ENCODE results near the gene NEAT1. TPM values are rescaled to one million over a fixed set of nuclear protein-coding genes. Genes with fewer than 3 reads are reported as not detected.
"Not testable (repeated sequence)": the region's sequence is repeated elsewhere in the genome, so short reads cannot be mapped to it uniquely, and the experiment has no call there.

NEAT1 gene
- total RNA-seq, 1 experiment from 2014 or later: 74.7 TPM

GRCh38 chr11:65410936-65411680, 11.5 kb upstream of the NEAT1 start:
- Histone ChIP-seq H3K4me1 (ENCODE audit: low read length) (peaks cover 30% of the 10 kb centered on the region), H3K79me2 (ENCODE audit: low read length) (no peaks in the 10 kb centered on the region), H4K20me1 (ENCODE audit: insufficient read depth, low read depth, low read length) (no peaks in the 10 kb centered on the region), H3K4me2 (ENCODE audit: low read depth, low read length, poor library complexity, severe bottlenecking) (no peak overlapping the region), H3K27me3 (ENCODE audit: low read length) (no peaks in the 10 kb centered on the region), H2AFZ (ENCODE audit: low read length) (no peak overlapping the region), H3K36me3 (ENCODE audit: insufficient read depth, low read length) (peaks cover 6% of the 10 kb centered on the region; the same call in 1 of the 2 replicates), H3K4me3 (ENCODE audit: low read length) (no peak overlapping the region), H3K9ac (ENCODE audit: low read length) (no peak overlapping the region), H3K27ac (ENCODE audit: low read length) (no peak overlapping the region), H3K9me2 (replicated peaks; ENCODE audit: insufficient read depth, low read length) (no peaks in the 10 kb centered on the region), H3K9me3 (ENCODE audit: low read length) (no peaks in the 10 kb centered on the region)
- DNase-seq: no peak

- H3K4me3 ChIP-seq (ENCODE audit: low read length): no peak overlapping the region
- H2AFZ ChIP-seq (ENCODE audit: low read length): no peak overlapping the region
- H3K9me2 ChIP-seq (replicated peaks; ENCODE audit: insufficient read depth, low read length): no peaks in the 10 kb centered on the region
- H4K20me1 ChIP-seq (ENCODE audit: insufficient read depth, low read depth, low read length): no peaks in the 10 kb centered on the region
- peaks cover 35% of the 10 kb centered on the region for H3K4me1 ChIP-seq (ENCODE audit: low read length)
- no peak overlapping the region for H3K4me2 ChIP-seq (ENCODE audit: low read depth, low read length, poor library complexity, severe bottlenecking)
- no peak overlapping the region for H3K27ac ChIP-seq (ENCODE audit: low read length)
- DNase-seq: no peak
- H3K9me3 ChIP-seq (ENCODE audit: low read length): no peaks in the 10 kb centered on the region
- H3K36me3 ChIP-seq (ENCODE audit: insufficient read depth, low read length): peaks cover 6% of the 10 kb centered on the region; the same call in 1 of the 2 replicates
- no peak overlapping the region for H3K9ac ChIP-seq (ENCODE audit: low read length)
- H3K79me2 ChIP-seq (ENCODE audit: low read length): no peaks in the 10 kb centered on the region
- H3K27me3 ChIP-seq (ENCODE audit: low read length): no peaks in the 10 kb centered on the region
Observed at GRCh38 chr11:65411681-65412070, 10.9 kb upstream of the NEAT1 start.

- Histone ChIP-seq H3K27ac (ENCODE audit: low read length) (no peak overlapping the region), H3K27me3 (ENCODE audit: low read length) (no peaks in the 10 kb centered on the region), H3K4me1 (ENCODE audit: low read length) (peaks cover 40% of the 10 kb centered on the region), H3K36me3 (ENCODE audit: insufficient read depth, low read length) (peaks cover 6% of the 10 kb centered on the region; the same call in 1 of the 2 replicates), H3K9me2 (replicated peaks; ENCODE audit: insufficient read depth, low read length) (no peaks in the 10 kb centered on the region), H4K20me1 (ENCODE audit: insufficient read depth, low read depth, low read length) (no peaks in the 10 kb centered on the region), H3K4me3 (ENCODE audit: low read length) (no peak overlapping the region), H3K79me2 (ENCODE audit: low read length) (no peaks in the 10 kb centered on the region), H2AFZ (ENCODE audit: low read length) (no peak overlapping the region), H3K4me2 (ENCODE audit: low read depth, low read length, poor library complexity, severe bottlenecking) (no peak overlapping the region), H3K9ac (ENCODE audit: low read length) (no peak overlapping the region), H3K9me3 (ENCODE audit: low read length) (no peaks in the 10 kb centered on the region)
- DNase-seq: no peak
Observed at GRCh38 chr11:65412271-65413076, 10.1 kb upstream of the NEAT1 start.

- H3K27ac ChIP-seq (ENCODE audit: low read length); H2AFZ ChIP-seq (ENCODE audit: low read length); H3K79me2 ChIP-seq (ENCODE audit: low read length); H3K36me3 ChIP-seq (ENCODE audit: insufficient read depth, low read length); H3K9ac ChIP-seq (ENCODE audit: low read length); H3K9me3 ChIP-seq (ENCODE audit: low read length); H3K9me2 ChIP-seq (replicated peaks; ENCODE audit: insufficient read depth, low read length); H3K4me3 ChIP-seq (ENCODE audit: low read length); DNase-seq; H3K4me2 ChIP-seq (ENCODE audit: low read depth, low read length, poor library complexity, severe bottlenecking); H4K20me1 ChIP-seq (ENCODE audit: insufficient read depth, low read depth, low read length); H3K27me3 ChIP-seq (ENCODE audit: low read length): not testable (repeated sequence)
- H3K4me1 ChIP-seq (ENCODE audit: low read length): peaks cover 40% of the 10 kb centered on the region
Observed at GRCh38 chr11:65413077-65413664, 9.4 kb upstream of the NEAT1 start.

GRCh38 chr11:65414776-65415498, 7.7 kb upstream of the NEAT1 start:
- no peaks in the 10 kb centered on the region for H3K36me3 ChIP-seq (ENCODE audit: insufficient read depth, low read length)
- DNase-seq: no peak
- no peak overlapping the region for H3K4me2 ChIP-seq (ENCODE audit: low read depth, low read length, poor library complexity, severe bottlenecking)
- no peaks in the 10 kb centered on the region for H3K79me2 ChIP-seq (ENCODE audit: low read length)
- peaks cover 52% of the 10 kb centered on the region for H3K4me1 ChIP-seq (ENCODE audit: low read length)
- no peaks in the 10 kb centered on the region for H3K9me3 ChIP-seq (ENCODE audit: low read length)
- no peaks in the 10 kb centered on the region for H3K27me3 ChIP-seq (ENCODE audit: low read length)
- H4K20me1 ChIP-seq (ENCODE audit: insufficient read depth, low read depth, low read length): no peaks in the 10 kb centered on the region
- H2AFZ ChIP-seq (ENCODE audit: low read length): no peak overlapping the region
- H3K9me2 ChIP-seq (replicated peaks; ENCODE audit: insufficient read depth, low read length): no peaks in the 10 kb centered on the region
- H3K4me3 ChIP-seq (ENCODE audit: low read length): no peak overlapping the region
- peak overlapping the region; percentile 26; the same call in 1 of the 2 replicates for H3K27ac ChIP-seq (ENCODE audit: low read length)
- H3K9ac ChIP-seq (ENCODE audit: low read length): no peak overlapping the region

GRCh38 chr11:65415499-65416340, 6.9 kb upstream of the NEAT1 start:
- H3K4me1 ChIP-seq (ENCODE audit: low read length): peaks cover 60% of the 10 kb centered on the region
- peak overlapping the region; percentile 43 for H3K9ac ChIP-seq (ENCODE audit: low read length)
- peak overlapping the region; percentile 26 for H3K27ac ChIP-seq (ENCODE audit: low read length)

GRCh38 chr11:65416341-65416824, 6.2 kb upstream of the NEAT1 start:
- 0 out of 2 replicates have a peak overlapping the region, but pooled peaks have one; percentile 38 for H2AFZ ChIP-seq (ENCODE audit: low read length)
- no peaks in the 10 kb centered on the region for H3K9me3 ChIP-seq (ENCODE audit: low read length)
- no peaks in the 10 kb centered on the region for H4K20me1 ChIP-seq (ENCODE audit: insufficient read depth, low read depth, low read length)
- peak overlapping the region; percentile 78 for H3K4me2 ChIP-seq (ENCODE audit: low read depth, low read length, poor library complexity, severe bottlenecking)
- no peaks in the 10 kb centered on the region for H3K36me3 ChIP-seq (ENCODE audit: insufficient read depth, low read length)
- H3K4me3 ChIP-seq (ENCODE audit: low read length): peak overlapping the region; percentile 63
- H3K27ac ChIP-seq (ENCODE audit: low read length): peak overlapping the region; percentile 97
- H3K79me2 ChIP-seq (ENCODE audit: low read length): no peaks in the 10 kb centered on the region
- no peaks in the 10 kb centered on the region for H3K9me2 ChIP-seq (replicated peaks; ENCODE audit: insufficient read depth, low read length)
- peak overlapping the region; percentile 86 for H3K9ac ChIP-seq (ENCODE audit: low read length)
- peak; percentile 95 for DNase-seq
- H3K4me1 ChIP-seq (ENCODE audit: low read length): peaks cover 66% of the 10 kb centered on the region
- H3K27me3 ChIP-seq (ENCODE audit: low read length): no peaks in the 10 kb centered on the region

More at GRCh38 chr11:65415499-65416340, 6.9 kb upstream of the NEAT1 start:
- H4K20me1 ChIP-seq (ENCODE audit: insufficient read depth, low read depth, low read length): no peaks in the 10 kb centered on the region
- DNase-seq: no peak
- no peaks in the 10 kb centered on the region for H3K9me3 ChIP-seq (ENCODE audit: low read length)
- no peaks in the 10 kb centered on the region for H3K9me2 ChIP-seq (replicated peaks; ENCODE audit: insufficient read depth, low read length)
- H2AFZ ChIP-seq (ENCODE audit: low read length): 0 out of 2 replicates have a peak overlapping the region, but pooled peaks have one; percentile 38
- no peaks in the 10 kb centered on the region for H3K79me2 ChIP-seq (ENCODE audit: low read length)
- H3K36me3 ChIP-seq (ENCODE audit: insufficient read depth, low read length): no peaks in the 10 kb centered on the region
- peak overlapping the region; percentile 78 for H3K4me2 ChIP-seq (ENCODE audit: low read depth, low read length, poor library complexity, severe bottlenecking)
- no peaks in the 10 kb centered on the region for H3K27me3 ChIP-seq (ENCODE audit: low read length)
- H3K4me3 ChIP-seq (ENCODE audit: low read length): no peak overlapping the region; the same call in 1 of the 2 replicates
